HG02884 (cell line): ENCODE measurements around the gene SEMA6D.

Experiments
- ATAC-seq: cut with Tn5 transposase; IDR thresholded peaks from one replicate; pipeline ENCODE4 v1.9.1; 2021; ENCODE audit warnings: mild to moderate bottlenecking, moderate library complexity; ENCODE audit not compliant: unreplicated experiment

Gene SEMA6D

DNA sequence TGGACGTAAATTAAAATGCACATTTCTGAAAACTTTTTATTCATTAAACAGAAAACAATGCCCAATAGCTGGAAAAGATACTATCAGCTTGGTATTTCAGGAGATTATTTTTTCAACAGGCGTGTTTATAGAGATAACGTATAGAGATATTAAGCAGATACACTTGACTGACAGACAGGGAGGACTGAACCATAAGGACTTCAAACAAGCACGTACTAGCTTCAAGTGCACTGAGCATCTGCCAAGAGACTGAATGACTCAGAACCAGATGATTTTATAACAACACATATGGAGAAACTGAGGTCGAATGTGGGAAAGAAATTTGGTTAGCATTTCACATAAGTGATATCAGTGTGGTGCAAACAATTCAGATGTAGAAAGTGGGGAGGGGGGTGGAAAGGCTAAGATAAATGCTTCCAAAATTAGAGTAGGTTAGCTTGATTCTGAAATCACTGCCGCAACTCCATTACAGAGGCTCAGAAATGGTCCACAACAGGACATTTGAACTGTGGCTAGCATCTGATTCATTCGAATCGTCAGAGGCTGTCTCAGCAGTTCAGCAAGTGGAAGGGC lies 103.5 kb downstream of the SEMA6D start:
- no peak for ATAC-seq

- no peak for ATAC-seq
Observed at GRCh38 chr15:47822048-47822447, 104.7 kb downstream of the SEMA6D start.
